CD4-positive, alpha-beta T cell treated with Interleukin-12 subunit alpha and Interleukin-12 subunit beta, for 1 hour (primary cell): ENCODE measurements around the gene SH2D6.
"Not testable (repeated sequence)": the region's sequence is repeated elsewhere in the genome, so short reads cannot be mapped to it uniquely, and the experiment has no call there.

Experiments
- DNase-seq: peaks from one replicate; pipeline ENCODE4 v3.0.0-alpha.2; 2020

Gene SH2D6

DNA sequence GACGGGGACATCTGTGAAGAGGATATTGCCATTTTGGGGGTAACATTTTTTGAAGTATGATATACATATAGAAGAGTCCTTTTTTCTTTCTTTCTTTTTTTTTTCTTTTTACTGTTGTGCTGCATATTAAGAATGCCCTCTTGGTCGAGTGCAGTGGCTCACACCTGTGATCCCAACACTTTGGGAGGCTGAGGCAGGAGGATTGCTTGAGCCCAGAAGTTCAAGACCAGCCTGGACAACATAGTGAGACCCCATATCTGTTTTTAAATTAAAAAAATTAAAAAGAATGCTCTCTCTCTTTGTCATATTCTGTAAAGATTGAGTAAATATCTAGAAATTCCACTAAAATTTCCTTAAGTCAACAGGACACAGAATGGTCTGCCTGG is 3.6 kb downstream of the SH2D6 start:
- no peak for DNase-seq

DNA sequence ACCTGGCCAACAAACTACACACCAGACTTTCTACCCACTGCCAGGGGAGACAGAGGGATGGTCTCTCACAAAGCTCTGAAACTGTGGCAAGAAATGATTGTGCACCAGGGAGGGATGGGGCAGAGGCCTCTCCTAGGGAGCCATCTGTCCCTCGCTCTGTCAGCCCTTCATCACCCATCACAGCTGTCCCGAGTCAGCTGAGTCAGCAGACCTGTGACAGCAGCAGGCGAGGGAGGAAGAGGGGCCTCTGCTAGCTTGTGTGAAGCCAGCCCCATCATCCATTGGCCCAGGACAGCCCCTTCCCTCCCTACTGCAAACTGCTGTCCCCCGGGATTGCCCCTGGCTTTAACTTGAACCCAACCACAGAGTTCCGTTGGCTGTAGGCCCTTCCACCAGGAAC is 5.0 kb downstream of the SH2D6 start:
- no peak for DNase-seq

DNA sequence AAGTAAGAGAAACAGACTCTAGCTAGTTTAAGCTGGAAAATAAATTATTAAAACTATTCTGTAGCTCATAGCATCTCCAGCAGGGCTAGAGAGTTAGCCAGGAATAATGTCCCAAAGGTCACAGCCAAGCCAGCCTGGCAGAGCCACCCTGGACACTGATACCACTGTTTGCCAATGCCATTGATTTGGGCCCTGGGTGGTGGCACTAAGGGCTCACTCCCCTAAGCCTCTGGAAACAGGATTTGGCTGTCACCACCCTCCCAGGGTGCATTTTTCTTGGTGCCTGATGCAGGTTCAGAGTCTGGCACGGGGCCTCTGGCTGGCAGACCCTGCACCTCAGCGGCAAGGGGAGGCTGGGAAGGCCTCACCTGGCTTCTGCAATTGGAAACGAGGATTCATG is 7.1 kb downstream of the SH2D6 start:
- DNase-seq, result no peak

DNA sequence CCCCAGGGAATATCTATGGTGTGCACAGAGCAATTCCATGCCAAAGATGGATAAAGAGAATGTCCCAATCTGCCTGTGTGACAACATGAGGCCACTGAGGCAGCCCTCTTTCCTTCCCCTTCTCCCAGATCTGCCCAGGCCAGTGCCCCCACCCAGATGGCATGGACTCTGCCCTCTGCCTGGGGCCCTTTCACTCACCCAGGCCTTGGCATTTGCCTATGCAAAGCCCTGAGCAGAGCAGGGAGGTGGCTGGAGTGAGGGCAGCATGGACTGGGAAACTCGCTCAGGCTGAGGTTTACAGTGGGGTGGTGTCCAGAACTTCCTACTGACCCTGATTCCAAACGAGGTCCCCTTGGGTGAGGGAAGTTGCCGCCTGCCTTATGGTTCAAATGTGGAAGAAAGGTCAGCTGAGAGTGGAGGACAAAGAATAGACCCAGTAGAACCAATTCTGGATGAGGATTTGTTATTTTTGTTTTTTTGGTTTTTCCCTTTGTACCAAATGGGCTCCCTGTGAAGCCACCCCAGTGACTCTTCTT is 8.9 kb downstream of the SH2D6 start:
- no peak for DNase-seq

DNA sequence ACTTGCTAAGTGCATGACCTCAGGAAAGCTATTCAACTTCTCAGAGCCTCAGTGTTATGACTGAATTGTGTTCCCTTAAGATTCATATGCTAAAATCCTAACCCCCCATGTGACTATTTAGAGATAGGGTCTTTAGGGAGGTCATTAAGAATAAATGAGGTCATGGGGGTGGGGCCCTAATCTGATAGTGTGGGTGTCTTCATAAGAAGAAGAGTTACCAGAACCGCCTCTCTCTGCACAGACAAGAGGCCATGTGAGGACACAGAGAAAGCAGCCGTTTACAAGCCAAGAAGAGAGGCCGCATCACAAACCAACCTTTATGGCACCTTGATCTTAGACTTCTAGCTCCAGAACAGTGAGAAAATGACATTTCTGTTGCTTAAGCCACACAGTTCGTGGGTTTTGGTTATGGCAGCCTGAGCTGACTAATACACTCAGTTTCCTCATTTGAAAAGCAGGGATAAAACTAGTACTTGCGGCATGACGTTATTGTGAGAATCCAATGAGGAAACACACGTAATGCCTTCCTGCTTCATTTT is 9.9 kb downstream of the SH2D6 start:
- no peak for DNase-seq

DNA sequence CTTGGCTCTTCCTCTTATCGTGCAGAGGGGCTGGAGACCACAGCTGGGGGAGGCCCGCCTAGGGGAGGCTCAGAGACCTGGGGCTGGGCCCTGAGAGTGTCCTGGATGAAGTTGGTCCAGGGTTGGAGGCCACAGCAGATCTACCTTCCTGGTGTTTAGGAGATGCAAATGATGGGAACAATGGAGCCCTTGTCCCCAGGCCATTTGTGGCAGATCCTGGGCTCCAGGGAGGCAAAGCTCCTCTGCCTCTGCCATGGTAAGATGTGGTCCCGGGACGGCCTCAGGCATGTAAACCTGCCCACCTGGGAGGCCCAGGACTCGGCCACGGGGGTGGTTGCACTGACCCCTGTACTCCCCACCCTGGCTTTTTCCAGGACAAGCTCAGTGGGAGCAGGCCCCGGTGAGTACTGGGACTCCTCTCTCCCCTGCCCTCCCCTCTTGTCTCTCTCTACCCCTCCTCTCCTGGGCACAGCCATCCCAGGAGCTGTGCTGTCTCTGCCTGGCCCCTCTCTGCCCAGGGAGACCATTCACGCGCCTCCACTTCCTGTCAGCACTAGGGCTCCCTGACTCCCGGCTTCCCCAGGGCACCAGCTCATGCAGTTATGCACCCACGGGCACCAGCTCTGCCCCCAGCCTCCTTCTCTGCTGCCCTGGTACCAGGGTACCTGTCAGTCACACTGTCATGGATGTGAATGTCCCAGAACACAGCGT is 10.9 kb downstream of the SH2D6 start:
- no peak for DNase-seq

DNA sequence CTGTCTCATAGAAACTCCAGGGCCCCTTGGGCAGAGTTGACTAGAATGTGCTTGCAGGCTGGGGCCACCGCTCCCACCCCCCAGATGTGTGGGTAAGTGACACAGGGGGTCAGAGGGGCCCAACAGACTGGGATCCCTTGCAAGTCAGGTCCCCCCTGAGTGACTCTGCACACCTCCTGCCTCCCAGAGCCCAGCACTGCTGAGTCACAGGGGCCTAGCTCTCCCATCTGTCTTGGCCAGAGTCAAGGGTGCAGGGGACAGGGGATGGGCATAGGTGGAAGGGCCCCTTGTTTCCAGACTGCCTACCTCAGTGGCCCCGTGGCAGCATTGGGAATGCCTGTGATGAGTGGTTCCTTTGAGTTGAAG is 11.4 kb downstream of the SH2D6 start:
- DNase-seq, result no peak

DNA sequence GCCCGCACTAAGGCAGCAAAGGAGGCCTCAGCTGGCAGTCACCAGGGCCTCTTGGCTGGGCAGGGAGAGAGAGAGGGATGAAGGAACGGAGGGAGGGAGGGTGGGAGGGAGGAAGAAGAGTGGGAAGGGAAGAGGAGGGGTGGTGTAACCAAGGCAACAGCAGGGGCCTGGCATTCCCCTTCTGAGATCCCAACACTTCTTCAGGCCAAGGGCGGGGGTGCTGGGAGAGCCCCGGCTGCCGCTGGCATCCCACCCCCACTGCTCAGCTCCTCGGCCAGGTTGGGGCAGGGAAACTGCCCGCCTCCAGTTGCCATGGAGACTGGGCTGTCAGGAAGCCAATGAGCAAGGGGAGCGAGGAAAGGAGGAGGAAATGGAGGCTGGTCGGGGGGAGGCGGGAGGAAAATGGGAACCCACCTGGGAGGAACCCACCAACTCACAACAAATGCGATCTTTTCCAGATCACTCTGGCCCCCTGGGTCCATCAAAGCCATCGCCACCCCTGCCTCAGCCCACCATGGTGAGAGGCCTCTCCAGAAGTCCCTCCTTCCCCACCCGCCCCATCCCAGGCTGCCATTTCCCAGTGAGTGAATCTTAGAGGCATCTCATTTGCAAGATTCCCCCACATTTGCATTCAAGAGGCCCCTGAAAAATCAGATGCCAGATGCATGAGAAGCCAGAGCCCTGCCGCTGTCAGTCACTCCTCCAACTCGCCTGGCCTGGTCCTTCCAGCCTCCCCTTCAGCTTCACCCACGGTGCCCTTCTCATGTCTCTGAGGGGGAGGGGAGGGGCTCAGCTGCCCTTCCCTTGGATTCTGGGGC is 12.4 kb downstream of the SH2D6 start:
- no peak for DNase-seq

DNA sequence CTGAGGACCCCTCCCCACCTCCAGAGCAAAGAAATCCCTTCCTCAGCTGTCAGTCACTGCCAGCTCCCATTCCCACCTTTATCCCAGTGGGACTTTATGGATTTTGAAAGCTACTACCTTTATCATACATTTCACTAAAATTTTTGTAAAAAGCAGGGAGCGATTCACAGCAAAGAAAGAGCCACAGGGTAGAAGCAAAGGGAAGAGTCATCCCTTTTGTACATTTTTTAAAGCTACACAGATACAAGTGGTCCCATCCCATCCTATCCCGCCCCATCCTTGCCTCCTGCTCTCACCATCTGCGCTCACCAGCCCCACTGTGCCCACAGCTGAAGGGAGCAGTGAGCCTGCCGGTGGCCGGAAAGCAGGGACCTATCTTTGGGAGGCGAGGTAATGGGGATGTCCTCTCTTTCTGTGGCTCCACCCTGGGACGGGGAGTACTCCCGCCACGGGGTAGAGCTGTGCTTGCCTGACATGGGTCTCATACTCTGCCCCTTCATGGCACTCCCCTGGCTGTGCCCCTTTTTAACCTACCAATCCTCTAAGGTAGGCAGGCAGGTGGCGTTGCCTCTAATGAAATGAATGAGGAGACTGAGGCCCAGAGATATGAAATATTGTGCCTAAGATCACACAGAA is 13.2 kb downstream of the SH2D6 start:
- no peak for DNase-seq

DNA sequence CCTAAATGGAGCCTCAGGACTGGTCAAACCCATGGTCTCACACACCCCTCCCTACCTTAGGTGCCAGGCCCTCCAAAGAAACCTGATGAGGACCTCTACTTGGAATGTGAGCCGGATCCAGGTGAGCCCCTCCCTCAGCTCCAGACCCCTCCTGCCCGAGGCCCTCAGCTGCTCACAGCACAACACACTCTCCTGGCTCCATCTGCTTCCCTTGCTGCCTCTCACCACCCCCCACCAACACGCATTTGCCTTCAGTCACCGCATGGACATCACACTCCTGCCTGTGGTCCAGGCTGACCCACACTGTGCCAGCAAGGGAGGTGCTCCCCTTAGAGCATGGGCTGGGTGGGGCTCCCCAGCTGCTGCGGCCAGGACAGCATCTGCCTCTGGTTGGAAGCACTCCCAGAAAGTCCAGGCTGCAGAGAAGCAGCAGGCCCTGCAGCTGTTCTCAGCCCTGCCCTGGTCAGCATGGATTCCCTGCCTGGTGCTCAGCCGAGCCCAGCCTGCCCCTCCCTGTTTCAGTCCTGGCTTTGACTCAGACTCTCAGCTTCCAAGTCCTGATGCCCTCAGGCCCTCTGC is 15.1 kb downstream of the SH2D6 start:
- no peak for DNase-seq

DNA sequence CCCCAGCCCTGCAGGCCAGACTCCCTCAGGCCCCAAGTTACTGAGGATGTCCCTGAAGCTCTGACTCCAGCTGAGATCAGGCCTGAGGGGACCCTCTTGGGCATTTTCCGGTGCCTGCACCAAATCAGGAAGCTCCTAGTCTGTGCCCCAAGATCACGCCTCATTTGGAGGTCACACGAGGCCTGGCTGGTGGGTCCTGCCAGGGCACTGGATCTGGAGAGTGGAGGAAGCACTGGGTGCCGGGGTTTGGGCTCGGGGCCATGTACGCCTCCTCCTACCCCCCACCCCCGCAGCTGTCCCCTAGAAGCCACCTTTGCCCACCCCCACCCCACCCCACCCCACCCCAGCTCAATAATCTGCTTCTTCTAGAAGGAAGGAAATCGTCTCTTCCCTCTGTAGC is 16.2 kb downstream of the SH2D6 start:
- DNase-seq, result no peak

DNA sequence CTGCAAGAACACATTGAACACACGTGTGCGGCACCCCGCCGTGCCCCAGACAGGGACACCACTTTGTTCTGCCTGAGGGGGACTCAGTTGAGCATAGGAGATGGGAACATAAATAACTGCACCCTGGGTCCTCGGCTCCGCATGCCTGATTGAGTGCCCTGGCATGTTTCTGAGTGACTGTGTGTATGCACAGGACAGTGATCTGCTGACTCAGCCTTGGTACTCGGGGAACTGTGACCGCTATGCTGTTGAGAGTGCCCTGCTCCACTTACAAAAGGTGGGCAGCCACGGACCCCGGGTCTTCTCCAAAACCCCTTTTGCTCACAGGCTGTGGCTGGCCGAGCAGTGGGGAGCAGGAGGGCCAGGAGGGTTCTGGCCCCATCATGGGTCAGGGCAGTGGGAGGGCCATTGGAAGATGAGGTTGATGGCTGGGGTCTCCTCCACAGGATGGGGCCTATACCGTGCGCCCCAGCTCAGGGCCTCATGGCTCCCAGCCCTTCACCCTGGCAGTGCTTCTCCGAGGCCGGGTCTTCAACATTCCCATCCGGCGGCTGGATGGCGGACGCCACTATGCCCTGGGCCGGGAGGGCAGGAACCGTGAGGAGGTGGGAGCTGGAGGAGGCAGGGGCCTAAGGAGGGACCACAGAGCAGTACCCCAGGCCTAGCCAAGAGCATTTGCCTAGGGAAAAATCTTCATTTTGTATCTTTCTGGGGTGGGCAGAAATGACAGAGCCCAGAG is 16.9 kb downstream of the SH2D6 start:
- DNase-seq, result no peak

DNA sequence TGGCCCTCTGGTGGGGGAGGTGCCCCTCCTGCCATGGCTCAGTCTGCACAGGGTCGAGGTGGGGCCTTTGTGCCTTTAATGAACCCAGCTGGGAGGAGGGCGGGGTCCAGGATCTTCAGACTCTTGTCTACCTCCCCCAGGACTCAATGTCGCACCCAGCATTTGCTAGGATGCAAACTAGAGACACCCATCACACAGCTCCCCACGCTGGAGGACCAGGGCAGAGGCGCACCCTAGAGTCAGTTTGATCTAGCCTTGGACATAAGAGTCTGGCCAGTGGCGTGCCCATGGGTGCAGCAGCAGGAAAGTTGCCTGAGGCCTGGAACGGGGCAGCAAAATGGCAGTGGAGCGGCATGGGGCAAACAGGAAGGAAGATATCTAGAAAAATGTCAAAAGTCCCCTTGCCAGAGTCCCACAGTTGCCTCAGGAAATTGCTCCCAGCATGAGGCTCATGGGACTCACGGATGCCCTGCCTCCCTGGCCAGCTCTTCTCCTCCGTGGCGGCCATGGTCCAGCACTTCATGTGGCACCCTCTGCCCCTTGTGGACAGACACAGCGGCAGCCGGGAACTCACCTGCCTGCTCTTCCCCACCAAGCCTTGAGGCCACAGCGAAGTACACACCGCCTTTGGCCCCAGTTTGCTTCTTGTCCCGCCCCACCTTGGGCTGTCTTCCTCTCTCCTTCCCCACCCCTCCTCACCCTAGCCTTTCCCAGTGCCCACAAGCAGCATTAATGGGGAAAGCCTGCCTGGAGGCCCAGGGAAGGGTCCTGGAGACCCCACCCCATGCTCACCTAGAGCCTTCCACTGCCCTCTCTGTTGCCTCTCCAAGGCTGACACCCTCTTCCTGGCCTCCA is 17.7 kb downstream of the SH2D6 start:
- no peak for DNase-seq

DNA sequence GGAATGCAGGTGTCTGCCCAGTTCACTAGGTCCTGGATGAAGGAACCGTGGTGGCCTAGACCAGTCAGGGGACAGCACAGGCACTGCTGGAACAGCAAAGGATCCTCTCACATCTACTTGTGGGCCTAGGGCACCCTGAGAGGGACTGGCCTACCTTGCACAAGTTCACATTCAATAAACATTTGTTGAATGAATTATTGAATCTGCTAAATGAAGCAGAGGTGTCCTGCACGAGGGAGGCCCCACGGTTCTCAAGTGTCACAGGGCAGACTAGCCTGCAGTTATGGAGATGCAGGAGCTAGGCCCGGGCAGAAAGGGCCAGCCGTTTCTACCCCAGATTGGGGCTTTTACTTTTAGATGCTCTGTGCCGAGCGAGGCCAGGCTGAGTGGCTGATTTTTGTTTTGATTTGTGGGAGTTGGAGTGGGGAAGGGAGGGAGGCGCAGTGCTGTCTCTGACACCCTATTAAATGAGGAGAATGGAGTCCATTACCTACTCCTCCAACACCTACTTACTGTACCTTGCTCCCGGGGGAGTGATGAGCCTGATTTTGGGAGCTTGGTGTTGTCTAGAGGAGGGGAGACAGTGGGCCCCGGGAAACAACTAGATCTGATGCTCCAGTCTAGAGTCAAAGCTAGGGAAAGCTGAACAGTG is 18.4 kb downstream of the SH2D6 start:
- no peak for DNase-seq

DNA sequence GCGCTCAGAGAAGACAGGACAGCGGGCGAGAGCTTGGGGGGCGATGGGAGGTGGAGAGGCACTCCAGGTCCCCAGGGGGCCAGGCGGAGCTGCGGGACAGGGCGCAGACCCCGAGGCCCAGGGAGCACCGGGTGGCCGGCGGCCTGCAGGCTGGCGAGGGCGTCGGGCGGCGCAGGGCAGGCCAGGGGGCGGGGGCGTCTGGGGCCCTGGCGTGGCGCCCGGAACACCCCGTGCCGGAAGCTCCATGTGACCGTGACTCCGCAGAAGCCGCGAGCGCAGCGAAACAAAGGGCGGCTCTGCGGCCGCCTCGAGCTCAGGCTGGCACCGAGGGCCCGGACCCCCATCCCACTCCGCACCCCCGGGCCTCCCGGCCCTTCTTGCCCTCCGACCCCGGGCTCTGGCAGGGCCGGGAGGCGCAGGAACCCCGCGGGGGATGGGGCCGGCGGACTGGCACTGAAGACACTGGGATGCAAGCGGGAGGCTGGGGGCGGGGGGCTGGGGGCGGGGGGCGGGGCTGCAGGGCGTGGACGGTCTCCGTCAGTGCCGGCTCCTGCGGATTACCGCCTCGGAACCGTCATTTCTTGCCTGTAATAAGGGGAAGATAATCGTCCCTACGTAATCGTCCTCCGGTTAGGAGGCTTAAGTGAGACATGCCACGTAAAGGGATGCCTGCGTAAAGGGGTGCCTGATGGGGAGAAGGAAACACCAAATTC is 19.1 kb downstream of the SH2D6 start:
- peak; percentile 80 for DNase-seq

DNA sequence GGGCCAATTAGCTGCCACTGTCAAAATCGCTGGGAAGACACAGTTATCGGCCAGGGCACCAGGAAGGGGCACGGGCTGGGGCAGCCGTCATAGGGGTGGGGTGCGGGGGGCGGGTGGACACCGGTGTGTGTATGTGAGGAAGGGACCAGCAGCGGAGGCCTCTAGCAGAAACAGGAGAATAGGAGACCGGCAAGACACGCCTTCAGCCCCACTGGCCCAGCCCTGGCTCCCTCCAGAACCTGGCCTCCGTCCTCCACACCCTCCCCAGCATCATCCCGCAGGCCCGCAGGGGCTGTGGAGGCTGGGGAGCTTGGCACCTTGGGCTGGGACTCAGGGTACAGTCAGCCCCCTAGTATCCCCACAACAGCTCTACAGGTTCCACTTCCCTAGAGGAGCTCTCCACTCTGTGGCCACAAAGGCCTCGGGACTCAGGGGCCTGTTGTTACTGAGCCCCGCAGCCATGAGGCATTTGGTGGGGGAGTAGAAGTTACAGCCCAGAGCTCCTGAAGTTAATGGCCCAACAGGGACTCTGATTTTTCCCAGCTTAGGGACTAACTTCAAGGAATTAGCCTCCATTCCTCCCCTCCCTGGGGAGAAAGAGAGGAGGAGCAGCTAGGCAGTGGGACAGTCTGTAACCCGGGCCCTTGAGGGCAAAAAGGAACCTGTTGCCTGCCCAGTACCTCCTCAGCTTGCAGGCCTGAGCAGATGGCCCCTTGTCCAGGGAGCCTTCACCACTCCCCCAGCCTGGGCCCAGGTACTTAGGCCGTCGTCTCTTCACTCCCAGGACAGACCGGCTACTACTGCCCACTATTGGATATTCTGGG is 19.9 kb downstream of the SH2D6 start:
- no peak for DNase-seq

DNA sequence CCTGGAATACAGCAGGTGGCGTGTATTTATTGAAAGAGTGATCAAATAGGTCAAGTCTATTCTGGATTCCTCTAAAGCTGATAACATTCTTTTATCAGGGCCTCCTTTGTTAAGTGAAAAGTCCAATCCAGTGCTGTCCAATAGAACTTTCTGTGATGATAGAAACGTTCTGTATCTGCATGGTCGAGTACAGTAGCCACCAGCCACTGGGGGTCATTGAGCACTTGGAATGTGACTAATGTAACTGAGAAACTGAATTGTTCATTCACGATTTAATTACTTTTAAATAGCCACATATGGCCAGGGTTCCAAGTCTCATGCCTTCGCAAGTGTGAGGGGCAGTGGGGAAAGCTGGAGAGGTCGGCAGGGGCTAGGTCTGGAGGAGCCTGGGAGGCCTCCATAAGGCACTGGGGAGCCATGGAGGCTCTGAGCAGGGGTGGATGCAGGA is 20.5 kb downstream of the SH2D6 start:
- DNase-seq, result no peak

DNA sequence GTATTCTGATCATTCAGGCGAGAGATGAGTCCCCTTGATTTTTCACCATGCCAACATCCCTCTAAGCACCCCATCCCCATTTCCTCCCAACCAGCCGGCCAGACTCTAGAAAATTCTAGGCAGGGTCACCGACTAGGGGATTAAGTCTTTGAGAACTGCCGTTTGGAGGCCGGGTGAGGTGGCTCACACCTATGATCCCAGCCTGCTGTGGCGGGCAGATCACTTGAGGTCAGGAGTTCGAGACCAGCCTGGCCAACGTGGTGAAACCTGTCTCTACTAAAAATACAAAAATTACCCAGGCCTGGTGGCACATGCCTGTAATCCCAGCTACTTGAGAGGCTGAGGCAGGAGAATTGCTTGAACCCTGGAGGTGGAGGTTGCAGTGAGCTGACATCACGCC is 21.1 kb downstream of the SH2D6 start:
- not testable (repeated sequence) for DNase-seq

DNA sequence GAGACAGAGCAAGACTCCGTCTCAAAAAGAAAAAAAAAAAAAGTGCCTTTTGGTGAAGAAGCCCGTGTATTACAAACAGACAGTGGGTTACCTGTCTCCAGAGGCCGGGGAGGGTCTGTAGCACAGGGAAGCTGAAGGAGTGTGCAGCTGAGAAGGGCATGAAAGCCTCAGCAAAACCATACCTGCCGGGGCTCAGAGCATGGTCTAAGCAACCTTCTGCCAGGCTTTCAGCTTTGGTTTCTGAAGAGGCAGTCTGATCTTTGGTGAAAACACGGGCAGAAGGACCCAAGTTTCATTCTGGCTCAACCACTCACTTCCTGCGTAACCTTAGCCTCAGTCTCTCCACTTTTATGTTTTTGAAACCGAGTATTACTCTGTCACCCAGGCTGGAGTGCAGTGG is 21.5 kb downstream of the SH2D6 start:
- DNase-seq, result no peak
